Measurements from ENCODE around the gene RPS19BP1. TPM values are rescaled to one million over a fixed set of nuclear protein-coding genes. Genes with fewer than 3 reads are reported as not detected.

The RPS19BP1 gene
- total and polyA plus RNA-seq, 2 donors (not counting 1 experiment from before 2014, with no cell fraction given), result 60.3 to 74.8 TPM

DNA sequence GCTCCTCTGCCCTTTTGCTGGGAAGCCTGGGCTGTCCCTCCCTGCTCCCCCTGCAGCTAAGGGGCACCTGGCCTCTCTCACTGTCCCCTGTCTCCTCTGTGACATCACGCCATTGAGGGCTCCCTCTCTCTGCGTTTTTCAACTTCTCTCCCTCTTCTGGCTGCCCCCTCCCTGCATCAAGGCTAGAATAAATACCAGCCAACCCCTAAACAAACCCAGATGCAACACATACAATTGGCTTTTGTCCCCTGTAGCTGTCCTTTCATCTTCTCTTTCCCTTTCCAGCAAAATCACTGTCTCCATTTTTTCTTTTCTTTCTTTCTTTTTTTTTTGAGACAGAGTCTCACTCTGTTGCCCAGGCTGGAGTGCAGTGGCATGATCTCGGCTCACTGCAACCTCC, 33.7 kb downstream of the RPS19BP1 start:
- H4K20me1 ChIP-seq (ENCODE audit: control insufficient read depth, insufficient read depth, low read length, poor library complexity, severe bottlenecking), result peaks cover 4% of the 10 kb centered on the region
- no peaks in the 10 kb centered on the region for H3K27me3 Mint-ChIP-seq
- DNase-seq (no peak), ATAC-seq (ENCODE audit: low read depth) (no peak)
- intact Hi-C loops (cut with micrococcal nuclease), result no loop called here
- peaks cover 8% of the 10 kb centered on the region for H3K79me2 ChIP-seq (ENCODE audit: control insufficient read depth, insufficient read depth, low read length)
- no peak overlapping the region for H3K9ac ChIP-seq (ENCODE audit: low read length)
- 89% methylated on average over 2 of the region's 3 CpGs for WGBS (ENCODE audit: insufficient coverage)
- peaks cover 18 to 24% of the 10 kb centered on the region in 2 donors for H3K4me1 ChIP-seq (ENCODE audit: control insufficient read depth in 2 of 2, insufficient read depth in 2 of 2, low read length in 2 of 2)
- H3K27ac Mint-ChIP-seq, result no peak overlapping the region
- no peak overlapping the region for H3K4me3 Mint-ChIP-seq
- no peak overlapping the region for H3K27ac ChIP-seq (ENCODE audit: low read length in 2 of 2)
- no peak overlapping the region for H3K4me3 ChIP-seq (ENCODE audit: control extremely low read depth in 1 of 5, extremely low read depth in 1 of 5, insufficient read depth in 1 of 5, low read depth in 2 of 5, low read length in 4 of 5)
- H3K27me3 ChIP-seq (replicated peaks in 1 of 4; ENCODE audit: control extremely low read depth in 1 of 4, control insufficient read depth in 3 of 4, insufficient read depth in 4 of 4, low read length in 3 of 4), result no peaks in the 10 kb centered on the region
- no peak for TF ChIP-seq EZH2 (IDR thresholded peaks at IDR 0.05; ENCODE audit: borderline replicate concordance, insufficient read depth, low read depth, low read length, poor library complexity, severe bottlenecking)
- TF ChIP-seq, protein P1, sequence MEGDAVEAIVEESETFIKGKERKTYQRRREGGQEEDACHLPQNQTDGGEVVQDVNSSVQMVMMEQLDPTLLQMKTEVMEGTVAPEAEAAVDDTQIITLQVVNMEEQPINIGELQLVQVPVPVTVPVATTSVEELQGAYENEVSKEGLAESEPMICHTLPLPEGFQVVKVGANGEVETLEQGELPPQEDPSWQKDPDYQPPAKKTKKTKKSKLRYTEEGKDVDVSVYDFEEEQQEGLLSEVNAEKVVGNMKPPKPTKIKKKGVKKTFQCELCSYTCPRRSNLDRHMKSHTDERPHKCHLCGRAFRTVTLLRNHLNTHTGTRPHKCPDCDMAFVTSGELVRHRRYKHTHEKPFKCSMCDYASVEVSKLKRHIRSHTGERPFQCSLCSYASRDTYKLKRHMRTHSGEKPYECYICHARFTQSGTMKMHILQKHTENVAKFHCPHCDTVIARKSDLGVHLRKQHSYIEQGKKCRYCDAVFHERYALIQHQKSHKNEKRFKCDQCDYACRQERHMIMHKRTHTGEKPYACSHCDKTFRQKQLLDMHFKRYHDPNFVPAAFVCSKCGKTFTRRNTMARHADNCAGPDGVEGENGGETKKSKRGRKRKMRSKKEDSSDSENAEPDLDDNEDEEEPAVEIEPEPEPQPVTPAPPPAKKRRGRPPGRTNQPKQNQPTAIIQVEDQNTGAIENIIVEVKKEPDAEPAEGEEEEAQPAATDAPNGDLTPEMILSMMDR (IDR thresholded peaks at IDR 0.05), result no peak
- H3K9me3 ChIP-seq (ENCODE audit: control extremely low read depth in 1 of 3, control insufficient read depth in 2 of 3, insufficient read depth in 1 of 3, low read length in 2 of 3), result no peaks in the 10 kb centered on the region
- ChIA-PET POLR2A (no interaction called here), CTCF (interaction anchor here (1.4 to 10.4 kb wide), 3 partner anchors 14 to 30 kb away, joined by 4 to 166 read pairs (median 83); no protein-coding TSS in a partner anchor)
- no peaks in the 10 kb centered on the region for H3K9me3 Mint-ChIP-seq (ENCODE audit: insufficient read depth)
- no peak overlapping the region for H3K4me2 ChIP-seq (replicated peaks; ENCODE audit: low read depth, low read length, poor library complexity, severe bottlenecking)
- H3K36me3 ChIP-seq (replicated peaks in 1 of 2; ENCODE audit: control extremely low read depth in 1 of 2, control insufficient read depth in 1 of 2, extremely low read depth in 1 of 2, insufficient read depth in 2 of 2, low read length in 1 of 2), result peaks cover 0 to 6% of the 10 kb centered on the region in 2 experiments
- H3K4me1 Mint-ChIP-seq, result peaks cover 28% of the 10 kb centered on the region
- no peak overlapping the region for H2AFZ ChIP-seq (ENCODE audit: insufficient read depth, low read depth, low read length, poor library complexity, severe bottlenecking)

DNA sequence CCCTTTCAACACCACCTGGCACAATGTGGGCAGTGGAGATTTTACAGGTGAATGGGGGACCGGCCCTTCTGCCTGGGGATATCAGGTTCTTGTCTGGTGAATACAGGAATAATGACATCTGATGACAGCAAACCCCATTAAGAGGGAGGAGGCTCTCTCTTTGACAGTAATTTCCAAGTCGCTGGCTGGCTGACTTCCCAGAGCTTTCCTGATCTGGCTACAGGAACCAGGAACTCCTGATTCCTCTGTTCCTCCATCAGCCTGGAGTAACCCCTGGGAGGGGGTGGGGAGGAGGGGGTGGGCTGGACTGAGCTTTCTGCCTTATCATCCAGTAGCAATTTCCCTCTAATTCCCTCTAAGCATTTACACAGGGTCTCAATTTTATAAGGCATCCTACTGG, 34.2 kb downstream of the RPS19BP1 start:
- Histone ChIP-seq H4K20me1 (ENCODE audit: control insufficient read depth, insufficient read depth, low read length, poor library complexity, severe bottlenecking) (no peaks in the 10 kb centered on the region), H3K27me3 (replicated peaks in 1 of 4; ENCODE audit: control extremely low read depth in 1 of 4, control insufficient read depth in 3 of 4, insufficient read depth in 4 of 4, low read length in 3 of 4) (no peaks in the 10 kb centered on the region), H3K4me2 (replicated peaks; ENCODE audit: low read depth, low read length, poor library complexity, severe bottlenecking) (no peak overlapping the region), H3K9ac (ENCODE audit: low read length) (no peak overlapping the region), H3K36me3 (replicated peaks in 1 of 2; ENCODE audit: control extremely low read depth in 1 of 2, control insufficient read depth in 1 of 2, extremely low read depth in 1 of 2, insufficient read depth in 2 of 2, low read length in 1 of 2) (peaks cover 0 to 1% of the 10 kb centered on the region in 2 experiments), H3K4me3 (ENCODE audit: control extremely low read depth in 1 of 5, extremely low read depth in 1 of 5, insufficient read depth in 1 of 5, low read depth in 2 of 5, low read length in 4 of 5) (no peak overlapping the region), H3K79me2 (ENCODE audit: control insufficient read depth, insufficient read depth, low read length) (peaks cover 4% of the 10 kb centered on the region), H3K27ac (ENCODE audit: low read length in 2 of 2) (no peak overlapping the region), H3K4me1 (ENCODE audit: control insufficient read depth in 2 of 2, insufficient read depth in 2 of 2, low read length in 2 of 2) (peaks cover 14 to 19% of the 10 kb centered on the region in 2 donors), H2AFZ (ENCODE audit: insufficient read depth, low read depth, low read length, poor library complexity, severe bottlenecking) (no peak overlapping the region), H3K9me3 (ENCODE audit: control extremely low read depth in 1 of 3, control insufficient read depth in 2 of 3, insufficient read depth in 1 of 3, low read length in 2 of 3) (no peaks in the 10 kb centered on the region)
- no CpG with 5 or more reads among the region's 2 CpGs for WGBS (ENCODE audit: insufficient coverage)
- ATAC-seq (ENCODE audit: low read depth) (no peak), DNase-seq (no peak)
- intact Hi-C loops (cut with micrococcal nuclease), result no loop called here
- TF ChIP-seq, protein P1 (IDR thresholded peaks at IDR 0.05), result no peak
- TF ChIP-seq EZH2 (IDR thresholded peaks at IDR 0.05; ENCODE audit: borderline replicate concordance, insufficient read depth, low read depth, low read length, poor library complexity, severe bottlenecking), result no peak
- CTCF ChIA-PET, result interaction anchor here (1.4 to 10.4 kb wide), 3 partner anchors 14 to 30 kb away, joined by 4 to 166 read pairs (median 83); no protein-coding TSS in a partner anchor
- POLR2A ChIA-PET, result interaction anchor here (0.7 kb wide), 1 partner anchor 550 kb away, joined by 6 read pairs; no protein-coding TSS in a partner anchor
- Mint-ChIP-seq H3K4me1 (peaks cover 26% of the 10 kb centered on the region), H3K27ac (no peak overlapping the region), H3K9me3 (ENCODE audit: insufficient read depth) (no peaks in the 10 kb centered on the region), H3K27me3 (no peaks in the 10 kb centered on the region), H3K4me3 (no peak overlapping the region)

All from B cell (primary cell).